GM18907 (cell line): ENCODE results near the gene DNAJC18.

ENCODE experiments used
- ATAC-seq: cut with Tn5 transposase; IDR thresholded peaks from one replicate; pipeline ENCODE4 v1.9.1; 2021; ENCODE audit warnings: mild to moderate bottlenecking, moderate library complexity; ENCODE audit not compliant: unreplicated experiment

The DNAJC18 gene

GRCh38 chr5:139371482-139372435 is 67.6 kb downstream of the DNAJC18 start:
- no peak for ATAC-seq

GRCh38 chr5:139369181-139369580 is 70.1 kb downstream of the DNAJC18 start:
- ATAC-seq: no peak

GRCh38 chr5:139368613-139369012 is 70.7 kb downstream of the DNAJC18 start:
- no peak for ATAC-seq

GRCh38 chr5:139364466-139364865 is 74.9 kb downstream of the DNAJC18 start:
- ATAC-seq: no peak

GRCh38 chr5:139363937-139364336 is 75.4 kb downstream of the DNAJC18 start:
- ATAC-seq: no peak

GRCh38 chr5:139361835-139362429 is 77.4 kb downstream of the DNAJC18 start:
- no peak for ATAC-seq

GRCh38 chr5:139360384-139360783 is 78.9 kb downstream of the DNAJC18 start:
- no peak for ATAC-seq
